ENCODE data around the gene ADGRV1. TPM values are rescaled to one million over a fixed set of nuclear protein-coding genes. Genes with fewer than 3 reads are reported as not detected.

ADGRV1 gene
- total and polyA plus RNA-seq, 12 donors, result 0.03 to 1.4 (median 0.44) TPM; not detected in 6

DNA sequence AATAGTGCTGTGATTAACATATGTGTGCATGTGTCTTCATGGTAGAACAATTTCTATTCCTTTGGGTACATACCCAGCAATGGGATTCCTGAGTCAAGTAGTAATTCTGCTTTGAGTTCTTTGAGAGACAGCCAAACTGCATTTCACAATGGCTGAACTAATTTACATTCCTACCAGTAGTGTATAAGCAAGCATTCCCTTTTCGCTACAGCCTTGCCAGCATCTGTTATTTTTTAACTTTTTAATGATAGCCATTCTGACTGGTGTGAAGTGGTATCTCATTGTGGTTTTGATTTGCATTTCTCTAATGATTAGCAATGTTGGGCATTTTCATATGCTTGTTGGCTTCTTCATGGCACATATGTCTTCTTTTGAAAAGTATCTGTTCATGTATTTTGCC, 516.0 kb downstream of the ADGRV1 start:
- no peak overlapping the region for H3K4me3 ChIP-seq
- WGBS, 2 donors, result 93 to 97% methylated on average over 1 of the region's 1 CpG
- no peaks in the 10 kb centered on the region for H3K27me3 ChIP-seq
- H3K36me3 ChIP-seq, result no peaks in the 10 kb centered on the region
- ATAC-seq, result no peak
- no peak overlapping the region for H3K27ac ChIP-seq
- DNase-seq, result no peak
- H3K9me3 ChIP-seq, result no peaks in the 10 kb centered on the region
- TF ChIP-seq, protein P1, sequence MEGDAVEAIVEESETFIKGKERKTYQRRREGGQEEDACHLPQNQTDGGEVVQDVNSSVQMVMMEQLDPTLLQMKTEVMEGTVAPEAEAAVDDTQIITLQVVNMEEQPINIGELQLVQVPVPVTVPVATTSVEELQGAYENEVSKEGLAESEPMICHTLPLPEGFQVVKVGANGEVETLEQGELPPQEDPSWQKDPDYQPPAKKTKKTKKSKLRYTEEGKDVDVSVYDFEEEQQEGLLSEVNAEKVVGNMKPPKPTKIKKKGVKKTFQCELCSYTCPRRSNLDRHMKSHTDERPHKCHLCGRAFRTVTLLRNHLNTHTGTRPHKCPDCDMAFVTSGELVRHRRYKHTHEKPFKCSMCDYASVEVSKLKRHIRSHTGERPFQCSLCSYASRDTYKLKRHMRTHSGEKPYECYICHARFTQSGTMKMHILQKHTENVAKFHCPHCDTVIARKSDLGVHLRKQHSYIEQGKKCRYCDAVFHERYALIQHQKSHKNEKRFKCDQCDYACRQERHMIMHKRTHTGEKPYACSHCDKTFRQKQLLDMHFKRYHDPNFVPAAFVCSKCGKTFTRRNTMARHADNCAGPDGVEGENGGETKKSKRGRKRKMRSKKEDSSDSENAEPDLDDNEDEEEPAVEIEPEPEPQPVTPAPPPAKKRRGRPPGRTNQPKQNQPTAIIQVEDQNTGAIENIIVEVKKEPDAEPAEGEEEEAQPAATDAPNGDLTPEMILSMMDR (IDR thresholded peaks at IDR 0.05), result no peak
- intact Hi-C loops (cut with DNase I), result no loop called here
- no peaks in the 10 kb centered on the region for H3K4me1 ChIP-seq

DNA sequence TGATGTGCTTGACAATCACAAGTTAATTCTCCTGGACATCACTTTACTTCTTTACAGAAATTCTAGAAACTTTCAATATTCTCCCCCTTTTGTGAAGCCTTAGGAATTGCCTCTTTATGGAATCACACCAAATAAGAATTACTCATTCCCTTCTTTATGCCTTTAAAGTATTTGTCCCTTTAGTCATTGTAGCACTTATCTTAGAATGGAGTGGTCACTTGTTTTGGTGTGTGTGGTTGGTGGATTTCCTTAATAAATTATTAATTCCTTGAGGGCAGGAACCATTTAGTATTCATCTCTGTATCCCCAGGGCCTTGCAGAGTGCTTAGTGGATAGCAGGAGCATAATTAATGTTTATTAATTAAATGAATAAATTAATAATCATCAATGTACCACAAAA, 517.5 kb downstream of the ADGRV1 start:
- no peak for DNase-seq
- TF ChIP-seq, protein P1 (IDR thresholded peaks at IDR 0.05), result no peak
- Histone ChIP-seq H3K27ac (no peak overlapping the region), H3K36me3 (no peaks in the 10 kb centered on the region), H3K27me3 (no peaks in the 10 kb centered on the region), H3K4me3 (no peak overlapping the region), H3K9me3 (no peaks in the 10 kb centered on the region), H3K4me1 (no peaks in the 10 kb centered on the region)
- intact Hi-C loops (cut with DNase I), result no loop called here
- no peak for ATAC-seq

DNA sequence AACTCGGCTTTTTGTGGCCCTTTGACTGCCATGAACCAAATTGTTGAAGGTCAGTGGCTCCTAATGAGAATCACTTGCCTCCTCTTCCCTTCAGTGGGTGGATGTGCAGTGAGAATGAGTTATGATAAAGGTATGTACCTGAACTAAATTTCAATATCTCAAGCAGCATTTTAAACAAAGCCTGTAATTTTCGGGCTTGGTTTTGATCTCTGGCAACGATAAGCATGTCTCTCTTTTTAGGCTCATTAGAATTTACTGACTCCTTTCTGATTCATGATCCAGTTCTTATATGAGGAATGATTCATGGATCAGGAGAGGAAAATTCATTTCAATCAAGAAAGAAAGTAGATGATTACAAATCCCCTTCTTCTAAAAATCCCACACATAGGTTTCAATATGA, 519.0 kb downstream of the ADGRV1 start:
- intact Hi-C loops (cut with DNase I), result no loop called here
- no peaks in the 10 kb centered on the region for H3K9me3 ChIP-seq
- H3K4me3 ChIP-seq, result no peak overlapping the region
- no peaks in the 10 kb centered on the region for H3K27me3 ChIP-seq
- DNase-seq (no peak), ATAC-seq (no peak)
- 86 to 93% methylated on average over 3 of the region's 3 CpGs for WGBS, 2 donors
- H3K36me3 ChIP-seq, result no peaks in the 10 kb centered on the region
- H3K27ac ChIP-seq, result no peak overlapping the region
- no peaks in the 10 kb centered on the region for H3K4me1 ChIP-seq
- TF ChIP-seq, protein P1 (IDR thresholded peaks at IDR 0.05), result no peak

DNA sequence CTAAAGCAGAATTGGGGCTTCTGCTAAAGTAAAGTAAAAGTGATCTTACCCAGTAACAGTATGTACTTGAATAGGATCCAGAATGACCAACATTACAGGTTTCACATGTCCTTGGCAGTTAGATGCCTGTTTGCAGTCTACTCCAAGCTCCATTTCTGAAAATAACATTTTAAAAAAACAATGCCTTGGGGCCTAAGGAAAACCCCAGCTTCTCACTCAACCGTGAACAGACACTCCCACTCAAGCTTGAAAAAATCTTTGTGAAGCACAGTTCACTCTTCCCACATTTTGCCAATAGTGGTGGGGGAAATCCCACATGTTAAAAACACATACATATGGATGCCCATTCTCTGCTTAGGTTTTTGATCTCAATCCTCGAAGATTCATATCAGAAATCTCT, 520.4 kb downstream of the ADGRV1 start:
- H3K27ac ChIP-seq, result no peak overlapping the region
- WGBS, 2 donors, result 45 to 51% methylated on average over 2 of the region's 2 CpGs
- intact Hi-C loops (cut with DNase I), result no loop called here
- no peaks in the 10 kb centered on the region for H3K27me3 ChIP-seq
- DNase-seq (no peak), ATAC-seq (no peak)
- no peaks in the 10 kb centered on the region for H3K36me3 ChIP-seq
- no peaks in the 10 kb centered on the region for H3K9me3 ChIP-seq
- TF ChIP-seq, protein P1 (IDR thresholded peaks at IDR 0.05), result no peak
- H3K4me3 ChIP-seq, result no peak overlapping the region
- H3K4me1 ChIP-seq, result no peaks in the 10 kb centered on the region

DNA sequence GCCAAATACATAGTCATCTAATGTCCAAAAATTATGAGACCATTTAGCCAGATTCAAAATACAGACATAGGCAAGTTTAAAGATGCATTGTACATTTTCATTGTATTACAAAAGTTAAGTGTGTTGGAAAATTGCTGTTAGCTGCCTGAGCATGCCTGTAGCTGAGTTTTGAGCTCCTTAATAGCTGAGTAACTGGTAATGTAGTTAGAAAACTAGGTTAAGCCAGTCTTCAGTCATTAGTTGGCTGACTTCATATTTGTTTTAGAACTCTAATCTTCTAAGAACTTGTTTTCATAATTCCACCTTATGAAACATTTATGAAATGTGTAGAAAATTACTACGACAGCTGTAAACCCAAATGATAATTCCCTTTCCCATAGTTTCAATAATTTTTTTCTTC, 531.2 kb downstream of the ADGRV1 start:
- Histone ChIP-seq H3K9me3 (no peaks in the 10 kb centered on the region), H3K27me3 (no peaks in the 10 kb centered on the region), H3K4me1 (no peaks in the 10 kb centered on the region), H3K27ac (no peak overlapping the region), H3K36me3 (no peaks in the 10 kb centered on the region), H3K4me3 (no peak overlapping the region)
- DNase-seq (no peak), ATAC-seq (no peak)
- TF ChIP-seq, protein P1 (IDR thresholded peaks at IDR 0.05), result no peak
- intact Hi-C loops (cut with DNase I), result loop anchor here in 6 of 10 donors (2.0 to 10.0 kb wide), 5 partner anchors 25 to 225 kb away; no protein-coding TSS in a partner anchor
- WGBS, 2 donors, result 75 to 84% methylated on average over 1 of the region's 1 CpG

Data from heart right ventricle (tissue), 16 donors.